Gastrocnemius medialis (tissue), 4 donors: ENCODE data around the gene RAB11A. TPM values are rescaled to one million over a fixed set of nuclear protein-coding genes. Genes with fewer than 3 reads are reported as not detected.

ENCODE experiments used
- ATAC-seq, 2 donors: fragments of 150-250 bp; one replicate each; pipeline ENCODE4 v1.9.1; 2016
- DNase-seq, 2 donors: peaks; one replicate each; pipeline ENCODE4 v3.0.0-alpha.2; 2019
- H3K27ac ChIP-seq, 4 donors: fragments of 200-600 bp; sonication (generic); 1 replicate in 1 of 4; 2 replicates in 3 of 4; pipeline ENCODE4 v1.5.1; 2016 to 2018; ENCODE audit warnings: mild to moderate bottlenecking in 2 of 4, moderate library complexity in 1 of 4
- H3K27me3 ChIP-seq, 3 donors: fragments of 200-600 bp; sonication (generic) in 2 of 3; 1 replicate in 1 of 3; 2 replicates in 2 of 3; pipeline versions ENCODE4 v1.5.1 to v1.6.0; 2016 to 2019; ENCODE audit warnings: mild to moderate bottlenecking in 1 of 3, moderate library complexity in 1 of 3
- H3K36me3 ChIP-seq, 2 donors: fragments of 200-600 bp; sonication (generic) in 1 of 2; one replicate each; pipeline ENCODE4 v1.5.1; 2017 to 2018
- H3K4me1 ChIP-seq, 2 donors: fragments of 200-600 bp; sonication (generic) in 1 of 2; one replicate each; pipeline ENCODE4 v1.5.1; 2016 to 2017; ENCODE audit warnings: mild to moderate bottlenecking in 2 of 2
- H3K4me3 ChIP-seq, 4 donors: fragments of 200-600 bp; sonication (generic) in 3 of 4; 1 replicate in 1 of 4; 2 replicates in 3 of 4; pipeline ENCODE4 v1.5.1; 2016 to 2019; ENCODE audit warnings: mild to moderate bottlenecking in 2 of 4
- H3K9me3 ChIP-seq, 3 donors: fragments of 200-600 bp; sonication (generic) in 2 of 3; 1 replicate in 1 of 3; 2 replicates in 2 of 3; pipeline ENCODE4 v1.5.1; 2016 to 2019
- CTCF ChIP-seq, 5 experiments: fragments of 450-650 bp in 3 of 5; fragments of 200-600 bp in 2 of 5; sonication (generic) in 2 of 5; IDR thresholded peaks in 4 of 5; conservative IDR thresholded peaks in 1 of 5; 1 replicate in 4 of 5; 2 replicates in 1 of 5; pipeline ENCODE4 v1.5.1; 2016 to 2019; ENCODE audit warnings: antibody characterized with exemption in 5 of 5, mild to moderate bottlenecking in 3 of 5, moderate library complexity in 3 of 5
- POLR2A ChIP-seq, 2 donors: fragments of 450-650 bp; IDR thresholded peaks; one replicate each; pipeline ENCODE4 v1.6.1; 2017; ENCODE audit warnings: antibody characterized with exemption in 2 of 2, mild to moderate bottlenecking in 2 of 2, moderate library complexity in 2 of 2
- in situ Hi-C, 4 donors: fragments of 200-750 bp; cut with MboI; loops; one replicate each; pipeline versions ENCODE4 v1.15.0 to v1.8.0; 2017; ENCODE audit warnings: low sequenced_read_pairs in 4 of 4
- intact Hi-C: fragments of 100-400 bp; cut with DNase I; formaldehyde crosslinking; loops from one replicate; pipeline ENCODE4 v1.15.1; 2023; ENCODE audit warnings: low total_unique reads
- total RNA-seq, 4 donors: library from RNA; depleted of rRNA; stranded (reverse); fragments of >200 nt; gene quantifications; one replicate each; pipeline versions ENCODE4 v1.1.0 to v1.2.3, GENCODE V29; 2016

The RAB11A gene
- total RNA-seq, 4 donors from 2014 or later = 93.0 to 207 (median 166) TPM

GRCh38 chr15:65909831-65910230 lies 40.5 kb downstream of the RAB11A start:
- DNase-seq (no peak), ATAC-seq (no peak)
- TF ChIP-seq CTCF (IDR thresholded peaks at IDR 0.05 in 4 of 5, conservative IDR thresholded peaks at IDR 0.05 in 1 of 5) = no peak
- no peak for TF ChIP-seq POLR2A (IDR thresholded peaks at IDR 0.05)
- Histone ChIP-seq H3K9me3 (no peaks in the 10 kb centered on the region), H3K36me3 (peaks cover 0 to 14% of the 10 kb centered on the region in 2 donors), H3K4me1 (peaks cover 0 to 17% of the 10 kb centered on the region in 2 donors), H3K27ac (no peak overlapping the region), H3K4me3 (no peak overlapping the region), H3K27me3 (no peaks in the 10 kb centered on the region)
- intact Hi-C loops (no loop called here), in situ Hi-C loops (no loop called here)

- Histone ChIP-seq H3K4me3 (no peak overlapping the region), H3K27me3 (no peaks in the 10 kb centered on the region), H3K27ac (no peak overlapping the region), H3K36me3 (peaks cover 0 to 9% of the 10 kb centered on the region in 2 donors), H3K9me3 (no peaks in the 10 kb centered on the region), H3K4me1 (peaks cover 0 to 17% of the 10 kb centered on the region in 2 donors)
- ATAC-seq (no peak), DNase-seq (no peak)
- no peak for TF ChIP-seq POLR2A (IDR thresholded peaks at IDR 0.05)
- TF ChIP-seq CTCF (IDR thresholded peaks at IDR 0.05 in 4 of 5, conservative IDR thresholded peaks at IDR 0.05 in 1 of 5) = no peak
- in situ Hi-C loops (no loop called here), intact Hi-C loops (no loop called here)
Observed at GRCh38 chr15:65910341-65910740, 41.0 kb downstream of the RAB11A start.

GRCh38 chr15:65912235-65912634 lies 42.9 kb downstream of the RAB11A start:
- Histone ChIP-seq H3K9me3 (no peaks in the 10 kb centered on the region), H3K27ac (no peak overlapping the region), H3K4me3 (no peak overlapping the region), H3K4me1 (peaks cover 0 to 7% of the 10 kb centered on the region in 2 donors), H3K27me3 (no peaks in the 10 kb centered on the region), H3K36me3 (no peaks in the 10 kb centered on the region)
- TF ChIP-seq POLR2A (IDR thresholded peaks at IDR 0.05) (no peak), CTCF (IDR thresholded peaks at IDR 0.05 in 4 of 5, conservative IDR thresholded peaks at IDR 0.05 in 1 of 5) (no peak)
- intact Hi-C loops = no loop called here
- ATAC-seq = no peak
- in situ Hi-C loops = no loop called here
- DNase-seq = no peak

GRCh38 chr15:65913631-65914199 lies 44.4 kb downstream of the RAB11A start:
- H3K4me3 ChIP-seq = no peak overlapping the region
- in situ Hi-C loops = no loop called here
- H3K36me3 ChIP-seq = no peaks in the 10 kb centered on the region
- peaks cover 0 to 2% of the 10 kb centered on the region in 2 donors for H3K4me1 ChIP-seq
- no peak for TF ChIP-seq CTCF (IDR thresholded peaks at IDR 0.05 in 4 of 5, conservative IDR thresholded peaks at IDR 0.05 in 1 of 5)
- no peak for TF ChIP-seq POLR2A (IDR thresholded peaks at IDR 0.05)
- no peak for ATAC-seq
- no peaks in the 10 kb centered on the region for H3K27me3 ChIP-seq
- intact Hi-C loops = no loop called here
- H3K27ac ChIP-seq = no peak overlapping the region
- H3K9me3 ChIP-seq = no peaks in the 10 kb centered on the region
- no peak for DNase-seq

GRCh38 chr15:65914386-65914785 lies 45.1 kb downstream of the RAB11A start:
- no peak for TF ChIP-seq CTCF (IDR thresholded peaks at IDR 0.05 in 4 of 5, conservative IDR thresholded peaks at IDR 0.05 in 1 of 5)
- H3K27me3 ChIP-seq = no peaks in the 10 kb centered on the region
- H3K27ac ChIP-seq = no peak overlapping the region
- no peak overlapping the region for H3K4me3 ChIP-seq
- in situ Hi-C loops (no loop called here), intact Hi-C loops (no loop called here)
- DNase-seq = no peak
- H3K4me1 ChIP-seq = peaks cover 0 to 2% of the 10 kb centered on the region in 2 donors
- no peaks in the 10 kb centered on the region for H3K9me3 ChIP-seq
- ATAC-seq = no peak
- no peaks in the 10 kb centered on the region for H3K36me3 ChIP-seq
